OCI-LY1 (cell line): Measurements from ENCODE around the gene PKNOX2.

ENCODE experiments used
- H2AFZ ChIP-seq: fragments of 200-600 bp; sonication (generic), shearing (Covaris generic); 2 replicates; pipeline ENCODE4 v1.6.0; 2014; ENCODE audit warnings: antibody characterized with exemption, mild to moderate bottlenecking, low read length
- H3F3A ChIP-seq: fragments of 200-600 bp; sonication (generic), shearing (Covaris generic); 2 replicates; pipeline ENCODE4 v1.6.0; 2014; ENCODE audit warnings: mild to moderate bottlenecking, antibody characterized with exemption, low read length, moderate library complexity; ENCODE audit not compliant: insufficient read depth
- H3K27ac ChIP-seq: fragments of 200-600 bp; sonication (generic); 2 replicates; pipeline ENCODE4 v1.5.1; 2014; ENCODE audit warnings: low read length, mixed run types, mild to moderate bottlenecking, low read depth; ENCODE audit not compliant: poor library complexity, severe bottlenecking
- H3K27me3 ChIP-seq: fragments of 200-600 bp; sonication (generic); 2 replicates; pipeline ENCODE4 v1.6.0; 2014; ENCODE audit warnings: antibody characterized with exemption, mild to moderate bottlenecking, low read length, moderate library complexity; ENCODE audit not compliant: insufficient read depth
- H3K36me3 ChIP-seq: fragments of 200-600 bp; sonication (generic); 2 replicates; pipeline ENCODE4 v1.6.1; 2014; ENCODE audit warnings: mild to moderate bottlenecking, antibody characterized with exemption, low read length, moderate library complexity, mixed read lengths; ENCODE audit not compliant: insufficient read depth
- H3K4me1 ChIP-seq: fragments of 200-600 bp; sonication (generic); 2 replicates; pipeline ENCODE4 v1.5.1; 2014; ENCODE audit warnings: mild to moderate bottlenecking, low read length, moderate library complexity; ENCODE audit not compliant: insufficient read depth, severe bottlenecking
- H3K4me2 ChIP-seq: fragments of 200-600 bp; sonication (generic), shearing (Covaris generic); 2 replicates; pipeline ENCODE4 v1.6.1; 2014; ENCODE audit warnings: low read length
- H3K4me3 ChIP-seq: fragments of 200-600 bp; sonication (generic); 2 replicates; pipeline ENCODE4 v1.5.1; 2014; ENCODE audit warnings: low read length, low read depth, mild to moderate bottlenecking, mixed read lengths; ENCODE audit not compliant: poor library complexity, severe bottlenecking
- H3K79me2 ChIP-seq: fragments of 200-600 bp; shearing (Covaris generic); 2 replicates; pipeline ENCODE4 v1.6.1; 2016; ENCODE audit warnings: mixed run types, low read length, mixed read lengths; ENCODE audit not compliant: insufficient read depth
- H3K9ac ChIP-seq: fragments of 200-600 bp; sonication (generic), shearing (Covaris generic); 2 replicates; pipeline ENCODE4 v1.6.1; 2014; ENCODE audit warnings: mild to moderate bottlenecking, low read length, mixed read lengths
- H3K9me2 ChIP-seq: fragments of 200-600 bp; sonication (generic), shearing (Covaris generic); 2 replicates; pipeline ENCODE4 v1.6.1; 2014; ENCODE audit warnings: low read depth, mild to moderate bottlenecking, low read length, mixed read lengths
- H3K9me3 ChIP-seq: fragments of 200-600 bp; shearing (Covaris generic); 2 replicates; pipeline ENCODE4 v1.6.1; 2014; ENCODE audit warnings: low read length, mixed read lengths
- H4K20me1 ChIP-seq: fragments of 200-600 bp; sonication (generic), shearing (Covaris generic); 2 replicates; pipeline ENCODE4 v1.6.0; 2016; ENCODE audit warnings: mild to moderate bottlenecking, low read length; ENCODE audit not compliant: insufficient read depth
- EZH2 ChIP-seq: fragments of 200-600 bp; sonication (generic), shearing (Covaris generic); IDR thresholded peaks from 2 replicates; pipeline ENCODE4 v1.8.0; 2017; ENCODE audit warnings: borderline replicate concordance, mixed run types, mild to moderate bottlenecking, antibody characterized with exemption, low read length, moderate library complexity, mixed read lengths
- TF ChIP-seq, protein P1 (sequence below): fragments of 200-600 bp; sonication (generic), shearing (Covaris generic); IDR thresholded peaks from 2 replicates; pipeline ENCODE4 v1.5.1; 2017; ENCODE audit warnings: mild to moderate bottlenecking, antibody characterized with exemption, low read length, moderate library complexity, mixed read lengths

The PKNOX2 gene

GRCh38 chr11:125398475-125398874 is 233.9 kb downstream of the PKNOX2 start:
- H3K9me3 ChIP-seq: no peaks in the 10 kb centered on the region
- H2AFZ ChIP-seq: no peak overlapping the region
- no peaks in the 10 kb centered on the region for H3K4me1 ChIP-seq
- H3K27me3 ChIP-seq: no peaks in the 10 kb centered on the region
- TF ChIP-seq, protein P1, sequence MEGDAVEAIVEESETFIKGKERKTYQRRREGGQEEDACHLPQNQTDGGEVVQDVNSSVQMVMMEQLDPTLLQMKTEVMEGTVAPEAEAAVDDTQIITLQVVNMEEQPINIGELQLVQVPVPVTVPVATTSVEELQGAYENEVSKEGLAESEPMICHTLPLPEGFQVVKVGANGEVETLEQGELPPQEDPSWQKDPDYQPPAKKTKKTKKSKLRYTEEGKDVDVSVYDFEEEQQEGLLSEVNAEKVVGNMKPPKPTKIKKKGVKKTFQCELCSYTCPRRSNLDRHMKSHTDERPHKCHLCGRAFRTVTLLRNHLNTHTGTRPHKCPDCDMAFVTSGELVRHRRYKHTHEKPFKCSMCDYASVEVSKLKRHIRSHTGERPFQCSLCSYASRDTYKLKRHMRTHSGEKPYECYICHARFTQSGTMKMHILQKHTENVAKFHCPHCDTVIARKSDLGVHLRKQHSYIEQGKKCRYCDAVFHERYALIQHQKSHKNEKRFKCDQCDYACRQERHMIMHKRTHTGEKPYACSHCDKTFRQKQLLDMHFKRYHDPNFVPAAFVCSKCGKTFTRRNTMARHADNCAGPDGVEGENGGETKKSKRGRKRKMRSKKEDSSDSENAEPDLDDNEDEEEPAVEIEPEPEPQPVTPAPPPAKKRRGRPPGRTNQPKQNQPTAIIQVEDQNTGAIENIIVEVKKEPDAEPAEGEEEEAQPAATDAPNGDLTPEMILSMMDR: no peak
- TF ChIP-seq EZH2: no peak
- no peak overlapping the region for H3K4me3 ChIP-seq
- no peaks in the 10 kb centered on the region for H4K20me1 ChIP-seq
- H3K9me2 ChIP-seq: no peaks in the 10 kb centered on the region
- no peak overlapping the region for H3K4me2 ChIP-seq
- no peaks in the 10 kb centered on the region for H3F3A ChIP-seq
- H3K36me3 ChIP-seq: no peaks in the 10 kb centered on the region
- H3K79me2 ChIP-seq: no peaks in the 10 kb centered on the region
- no peak overlapping the region for H3K27ac ChIP-seq
- no peak overlapping the region for H3K9ac ChIP-seq

- H3K27me3 ChIP-seq: no peaks in the 10 kb centered on the region
These were observed 234.6 kb downstream of the PKNOX2 start for GRCh38 chr11:125398994-125399640.

DNA sequence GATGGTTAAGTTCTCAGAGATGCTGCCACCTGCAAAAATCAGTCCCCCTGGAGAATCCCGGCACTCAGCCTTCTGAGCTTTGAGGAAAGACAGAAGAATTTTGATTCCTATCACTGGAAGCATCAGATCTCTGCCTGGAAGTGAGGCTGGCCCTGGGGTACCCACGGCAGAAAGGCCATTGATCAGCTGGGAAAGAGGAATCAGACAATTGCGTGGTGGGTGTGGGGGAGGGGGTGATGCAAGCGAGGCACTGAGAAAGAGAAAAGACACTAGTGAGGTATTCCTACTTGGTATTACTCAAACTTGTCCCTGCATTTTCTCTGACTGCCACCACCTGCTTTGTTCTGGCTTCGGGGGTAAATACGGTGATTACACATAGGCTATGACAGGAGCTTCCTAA is 235.4 kb downstream of the PKNOX2 start:
- no peaks in the 10 kb centered on the region for H3F3A ChIP-seq
- H2AFZ ChIP-seq: no peak overlapping the region
- H3K27me3 ChIP-seq: no peaks in the 10 kb centered on the region
- no peak overlapping the region for H3K9ac ChIP-seq
- H3K4me2 ChIP-seq: no peak overlapping the region
- no peak overlapping the region for H3K4me3 ChIP-seq
- no peaks in the 10 kb centered on the region for H3K9me3 ChIP-seq
- no peaks in the 10 kb centered on the region for H3K4me1 ChIP-seq
- H3K79me2 ChIP-seq: no peaks in the 10 kb centered on the region
- TF ChIP-seq EZH2: no peak
- TF ChIP-seq, protein P1: no peak
- H4K20me1 ChIP-seq: no peaks in the 10 kb centered on the region
- no peak overlapping the region for H3K27ac ChIP-seq
- no peaks in the 10 kb centered on the region for H3K9me2 ChIP-seq
- no peaks in the 10 kb centered on the region for H3K36me3 ChIP-seq

More at GRCh38 chr11:125398994-125399640, 234.6 kb downstream of the PKNOX2 start:
- TF ChIP-seq EZH2: no peak
- TF ChIP-seq, protein P1: no peak
- Histone ChIP-seq H3K9ac (no peak overlapping the region), H3K4me3 (no peak overlapping the region), H3K4me2 (no peak overlapping the region), H4K20me1 (no peaks in the 10 kb centered on the region), H3K79me2 (no peaks in the 10 kb centered on the region), H3K9me3 (no peaks in the 10 kb centered on the region), H3K27ac (no peak overlapping the region), H3K9me2 (no peaks in the 10 kb centered on the region), H2AFZ (no peak overlapping the region), H3K36me3 (no peaks in the 10 kb centered on the region), H3F3A (no peaks in the 10 kb centered on the region), H3K4me1 (no peaks in the 10 kb centered on the region)
